SK-N-SH (cell line): ENCODE measurements around the gene EGF. TPM values are rescaled to one million over a fixed set of nuclear protein-coding genes. Genes with fewer than 3 reads are reported as not detected.

ENCODE experiments used
- CTCF ChIA-PET: fragments of 300-600, 350-600 bp; formaldehyde crosslinking; extraction: SDS; loops from one replicate; lab custom pipeline; 2021; lab: Yijun Ruan, JAX
- POLR2A ChIA-PET: fragments of 350-600 bp; sonication (Branson Sonifier 250); formaldehyde crosslinking; extraction: SDS; loops from one replicate; lab custom pipeline; 2020; ENCODE audit warnings: antibody characterized with exemption, inconsistent platforms; lab: Yijun Ruan, JAX
- DNase-seq: peaks from one replicate; pipeline ENCODE4 v3.0.0; 2012
- H2AFZ ChIP-seq: fragments of 200-600 bp; sonication (generic); 2 replicates; pipeline ENCODE4 v1.8.1; 2016; ENCODE audit warnings: antibody characterized with exemption, mild to moderate bottlenecking, low read depth
- H3F3A ChIP-seq: fragments of 200-600 bp; sonication (generic); replicated peaks from 2 replicates; pipeline ENCODE3; 2016; ENCODE audit warnings: antibody characterized with exemption, mild to moderate bottlenecking; ENCODE audit not compliant: insufficient read depth
- H3K27ac ChIP-seq, 2 experiments: fragments of 200-500 bp in 1 of 2; fragments of 200-600 bp in 1 of 2; sonication (Bioruptor generic) in 1 of 2; sonication (generic), shearing (Covaris generic) in 1 of 2; 2 replicates each; pipeline versions ENCODE4 v1.5.1 to v1.6.1; 2014 to 2016; ENCODE audit warnings: low read depth in 2 of 2, inconsistent platforms in 1 of 2, low read length in 1 of 2, mild to moderate bottlenecking in 1 of 2, mixed read lengths in 1 of 2
- H3K27me3 ChIP-seq: fragments of 200-600 bp; sonication (generic), shearing (Covaris generic); 2 replicates; pipeline ENCODE4 v1.6.1; 2016; ENCODE audit warnings: mixed run types; ENCODE audit not compliant: insufficient read depth
- H3K36me3 ChIP-seq, 2 experiments: fragments of 200-500 bp in 1 of 2; fragments of 200-600 bp in 1 of 2; sonication (Bioruptor generic) in 1 of 2; sonication (generic) in 1 of 2; replicated peaks in 1 of 2; 2 replicates each; pipeline versions ENCODE3 to v1.5.1; 2014 to 2016; ENCODE audit warnings: low read length in 1 of 2, mild to moderate bottlenecking in 1 of 2; ENCODE audit not compliant: insufficient read depth in 2 of 2, control insufficient read depth in 1 of 2
- H3K4me1 ChIP-seq, 2 experiments: fragments of 200-500 bp in 1 of 2; fragments of 200-600 bp in 1 of 2; sonication (Bioruptor generic) in 1 of 2; sonication (generic), shearing (Covaris generic) in 1 of 2; 2 replicates each; pipeline versions ENCODE4 v1.5.1 to v1.6.1; 2014 to 2016; ENCODE audit warnings: low read depth in 1 of 2, low read length in 1 of 2, mixed run types in 1 of 2; ENCODE audit not compliant: insufficient read depth in 2 of 2, control insufficient read depth in 1 of 2
- H3K4me2 ChIP-seq: fragments of 200-600 bp; sonication (generic), shearing (Covaris generic); 2 replicates; pipeline ENCODE4 v1.6.1; 2017; ENCODE audit warnings: mixed run types
- H3K4me3 ChIP-seq, 2 experiments: fragments of 200-500 bp in 1 of 2; fragments of 200-600 bp in 1 of 2; sonication (Bioruptor generic) in 1 of 2; sonication (generic), shearing (Covaris generic) in 1 of 2; 2 replicates each; pipeline versions ENCODE4 v1.5.1 to v1.8.1; 2014 to 2016; ENCODE audit warnings: low read depth in 2 of 2, inconsistent platforms in 1 of 2, low read length in 1 of 2, mild to moderate bottlenecking in 1 of 2, mixed read lengths in 1 of 2, moderate library complexity in 1 of 2
- H3K79me2 ChIP-seq: fragments of 200-600 bp; sonication (generic); 2 replicates; pipeline ENCODE4 v1.8.1; 2017; ENCODE audit warnings: mild to moderate bottlenecking; ENCODE audit not compliant: insufficient read depth
- H3K9ac ChIP-seq: fragments of 200-600 bp; sonication (generic); 2 replicates; pipeline ENCODE4 v1.6.1; 2017; ENCODE audit warnings: mixed run types
- H3K9me2 ChIP-seq: fragments of 200-600 bp; sonication (generic); 2 replicates; pipeline ENCODE4 v1.6.1; 2017; ENCODE audit warnings: mixed run types
- H3K9me3 ChIP-seq: fragments of 200-600 bp; sonication (generic); 2 replicates; pipeline ENCODE4 v1.6.1; 2017; ENCODE audit warnings: mixed run types, mild to moderate bottlenecking, moderate library complexity
- H4K20me1 ChIP-seq: fragments of 200-600 bp; sonication (generic); 2 replicates; pipeline ENCODE4 v1.6.1; 2017; ENCODE audit warnings: mild to moderate bottlenecking, mixed run types; ENCODE audit not compliant: insufficient read depth
- EP300 ChIP-seq, 2 experiments: IDR thresholded peaks; 2 replicates each; pipeline versions ENCODE4 v1.4.0 to v1.6.1; 2012; ENCODE audit warnings: borderline replicate concordance in 1 of 2, low read depth in 1 of 2, low read length in 1 of 2
- FOXM1 ChIP-seq: IDR thresholded peaks from 2 replicates; pipeline ENCODE4 v1.4.0; 2012; ENCODE audit warnings: low read depth, mild to moderate bottlenecking
- IRF3 ChIP-seq: fragments of 150-350 bp; IDR thresholded peaks from 2 replicates; pipeline ENCODE4 v1.6.1; 2016; ENCODE audit warnings: mild to moderate bottlenecking, low read depth, low read length
- MEF2A ChIP-seq: IDR thresholded peaks from 2 replicates; pipeline ENCODE4 v1.4.0; 2012; ENCODE audit warnings: low read depth, borderline replicate concordance
- NFIC ChIP-seq: IDR thresholded peaks from 2 replicates; pipeline ENCODE4 v1.4.0; 2012; ENCODE audit warnings: borderline replicate concordance
- POLR2AphosphoS5 ChIP-seq: IDR thresholded peaks from 2 replicates; pipeline ENCODE4 v1.6.1; 2012; ENCODE audit warnings: low read depth, low read length
- RCOR1 ChIP-seq: fragments of 150-350 bp; IDR thresholded peaks from 2 replicates; pipeline ENCODE4 v1.6.1; 2017; ENCODE audit warnings: antibody characterized with exemption, low read length
- RXRA ChIP-seq: IDR thresholded peaks from 2 replicates; pipeline ENCODE4 v1.4.0; 2012; ENCODE audit warnings: low read depth, mild to moderate bottlenecking, borderline replicate concordance
- TCF12 ChIP-seq: IDR thresholded peaks from 2 replicates; pipeline ENCODE4 v1.4.0; 2012
- WGBS: methylation state at CpG from one replicate; pipeline ENCODE4 v1.1.6; 2017; ENCODE audit warnings: low lambda C conversion rate; 5-methylcytosine and 5-hydroxymethylcytosine counted together
- polyA plus RNA-seq, 3 experiments: library from polyadenylated mRNA; depleted of rRNA; stranded (reverse); fragments of >200 nt; gene quantifications; 2 replicates each; pipeline ENCODE4 v1.2.3, GENCODE V29; 2012
- TF ChIP-seq, protein P1 (sequence below): IDR thresholded peaks from 2 replicates; pipeline ENCODE4 v1.4.0; 2012; ENCODE audit warnings: low read depth, borderline replicate concordance

EGF gene
- polyA plus RNA-seq, 1 of the 3 experiments (the other 2 are of a cell fraction): 0.89 TPM

- TF ChIP-seq IRF3: no peak
- TF ChIP-seq EP300 (IDR thresholded peaks at IDR 0.05; ENCODE audit: borderline replicate concordance in 1 of 2, low read depth in 1 of 2, low read length in 1 of 2): no peak
- TF ChIP-seq RCOR1: no peak
- TF ChIP-seq MEF2A: no peak
- TF ChIP-seq TCF12: no peak
- no peak for TF ChIP-seq RXRA
Measured at GRCh38 chr4:109879081-109879480, 33.6 kb upstream of the EGF start (continued).

- CTCF ChIA-PET: interaction anchor here (0.8 kb wide), 1 partner anchor 22 kb away, joined by 3 read pairs; no protein-coding TSS in a partner anchor
Measured at GRCh38 chr4:109879636-109880314, 32.9 kb upstream of the EGF start.

More at GRCh38 chr4:109879636-109880314, 32.9 kb upstream of the EGF start:
- no peaks in the 10 kb centered on the region for H3K36me3 ChIP-seq
- H3K9ac ChIP-seq: no peak overlapping the region
- no peak for DNase-seq
- no peak for TF ChIP-seq POLR2AphosphoS5
- no peak for TF ChIP-seq NFIC
- TF ChIP-seq, protein P1, sequence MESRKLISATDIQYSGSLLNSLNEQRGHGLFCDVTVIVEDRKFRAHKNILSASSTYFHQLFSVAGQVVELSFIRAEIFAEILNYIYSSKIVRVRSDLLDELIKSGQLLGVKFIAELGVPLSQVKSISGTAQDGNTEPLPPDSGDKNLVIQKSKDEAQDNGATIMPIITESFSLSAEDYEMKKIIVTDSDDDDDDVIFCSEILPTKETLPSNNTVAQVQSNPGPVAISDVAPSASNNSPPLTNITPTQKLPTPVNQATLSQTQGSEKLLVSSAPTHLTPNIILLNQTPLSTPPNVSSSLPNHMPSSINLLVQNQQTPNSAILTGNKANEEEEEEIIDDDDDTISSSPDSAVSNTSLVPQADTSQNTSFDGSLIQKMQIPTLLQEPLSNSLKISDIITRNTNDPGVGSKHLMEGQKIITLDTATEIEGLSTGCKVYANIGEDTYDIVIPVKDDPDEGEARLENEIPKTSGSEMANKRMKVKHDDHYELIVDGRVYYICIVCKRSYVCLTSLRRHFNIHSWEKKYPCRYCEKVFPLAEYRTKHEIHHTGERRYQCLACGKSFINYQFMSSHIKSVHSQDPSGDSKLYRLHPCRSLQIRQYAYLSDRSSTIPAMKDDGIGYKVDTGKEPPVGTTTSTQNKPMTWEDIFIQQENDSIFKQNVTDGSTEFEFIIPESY: no peak
- no peak for TF ChIP-seq MEF2A
- TF ChIP-seq FOXM1: no peak
- no peak for TF ChIP-seq RXRA
- no peak for TF ChIP-seq IRF3
- no peaks in the 10 kb centered on the region for H3F3A ChIP-seq
- H2AFZ ChIP-seq: no peak overlapping the region
- no peaks in the 10 kb centered on the region for H3K9me2 ChIP-seq
- H3K27ac ChIP-seq: no peak overlapping the region
- 21% methylated on average over 7 of the region's 7 CpGs for WGBS
- H4K20me1 ChIP-seq: no peaks in the 10 kb centered on the region
- no peaks in the 10 kb centered on the region for H3K79me2 ChIP-seq
- no peaks in the 10 kb centered on the region for H3K4me1 ChIP-seq
- no peak overlapping the region for H3K4me3 ChIP-seq
- no peaks in the 10 kb centered on the region for H3K9me3 ChIP-seq
- POLR2A ChIA-PET: no interaction called here
- no peak overlapping the region for H3K4me2 ChIP-seq
- peaks cover 11% of the 10 kb centered on the region; the same call in 1 of the 2 replicates for H3K27me3 ChIP-seq
